ENCODE results near the gene VIPAS39. TPM values are rescaled to one million over a fixed set of nuclear protein-coding genes. Genes with fewer than 3 reads are reported as not detected.

VIPAS39 gene
- total RNA-seq, 1 donor: 33.5 TPM

GRCh38 chr14:77409131-77409533 is 48.3 kb downstream of the VIPAS39 start:
- TF ChIP-seq CTCF (IDR thresholded peaks at IDR 0.05; ENCODE audit: insufficient read depth, low read length): peak; percentile 28
- H3K4me3 ChIP-seq (ENCODE audit: low read depth, low read length): no peak overlapping the region
- DNase-seq (ENCODE audit: low read depth): peak; percentile 9

GRCh38 chr14:77407158-77407557 is 50.2 kb downstream of the VIPAS39 start:
- no peak for TF ChIP-seq CTCF (IDR thresholded peaks at IDR 0.05; ENCODE audit: insufficient read depth, low read length)
- H3K4me3 ChIP-seq (ENCODE audit: low read depth, low read length): no peak overlapping the region
- no peak for DNase-seq (ENCODE audit: low read depth)

- no peak overlapping the region for H3K4me3 ChIP-seq (ENCODE audit: low read depth, low read length)
- DNase-seq (ENCODE audit: low read depth): peak; percentile 50
- no peak for TF ChIP-seq CTCF (IDR thresholded peaks at IDR 0.05; ENCODE audit: insufficient read depth, low read length)
Observed at GRCh38 chr14:77406718-77407117, 50.7 kb downstream of the VIPAS39 start.

- no peak overlapping the region for H3K4me3 ChIP-seq (ENCODE audit: low read depth, low read length)
- TF ChIP-seq CTCF (IDR thresholded peaks at IDR 0.05; ENCODE audit: insufficient read depth, low read length): no peak
- DNase-seq (ENCODE audit: low read depth): no peak
Observed at GRCh38 chr14:77406086-77406485, 51.3 kb downstream of the VIPAS39 start.

- no peak for TF ChIP-seq CTCF (IDR thresholded peaks at IDR 0.05; ENCODE audit: insufficient read depth, low read length)
- DNase-seq (ENCODE audit: low read depth): no peak
- H3K4me3 ChIP-seq (ENCODE audit: low read depth, low read length): no peak overlapping the region
Observed at GRCh38 chr14:77403768-77404167, 53.6 kb downstream of the VIPAS39 start.

GRCh38 chr14:77400216-77400615 is 57.2 kb downstream of the VIPAS39 start:
- no peak overlapping the region for H3K4me3 ChIP-seq (ENCODE audit: low read depth, low read length)
- no peak for DNase-seq (ENCODE audit: low read depth)
- no peak for TF ChIP-seq CTCF (IDR thresholded peaks at IDR 0.05; ENCODE audit: insufficient read depth, low read length)

GRCh38 chr14:77390188-77390587 is 67.2 kb downstream of the VIPAS39 start:
- DNase-seq (ENCODE audit: low read depth): no peak
- TF ChIP-seq CTCF (IDR thresholded peaks at IDR 0.05; ENCODE audit: insufficient read depth, low read length): no peak

More at GRCh38 chr14:77390188-77390587, 67.2 kb downstream of the VIPAS39 start:
- H3K4me3 ChIP-seq (ENCODE audit: low read depth, low read length): no peak overlapping the region

All from fibroblast of the aortic adventitia (primary cell).